HepG2 (cell line): ENCODE data around the gene PTCD1. TPM values are rescaled to one million over a fixed set of nuclear protein-coding genes. Genes with fewer than 3 reads are reported as not detected.

ENCODE experiments used
- AKAP8 ChIP-seq: sonication (generic); formaldehyde crosslinking; IDR thresholded peaks from 2 replicates; pipeline ENCODE4 v1.5.1; 2020; ENCODE audit warnings: mild to moderate bottlenecking, missing genetic modification reagents
- ATF1 ChIP-seq: IDR thresholded peaks from 2 replicates; pipeline ENCODE4 v1.6.1; 2016; ENCODE audit warnings: mild to moderate bottlenecking, control low read depth
- BORCS8-MEF2B ChIP-seq: sonication (generic); formaldehyde crosslinking; IDR thresholded peaks from 2 replicates; pipeline ENCODE4 v1.8.0; 2022; ENCODE audit warnings: mild to moderate bottlenecking, missing genetic modification reagents
- CREB1 ChIP-seq, 2 experiments: fragments of 450-650 bp in 1 of 2; IDR thresholded peaks; 2 replicates each; pipeline ENCODE4 v1.6.1; 2016 to 2017; ENCODE audit warnings: control low read depth in 1 of 2, mild to moderate bottlenecking in 1 of 2, missing compliant biosample characterization in 1 of 2, missing genetic modification characterization in 1 of 2
- ELF4 ChIP-seq: sonication (generic); formaldehyde crosslinking; IDR thresholded peaks from 2 replicates; pipeline ENCODE4 v1.5.0; 2020; ENCODE audit warnings: missing genetic modification reagents, mild to moderate bottlenecking, moderate library complexity, borderline replicate concordance
- FOXP1 ChIP-seq, 2 experiments: fragments of 450-650 bp in 1 of 2; IDR thresholded peaks; 2 replicates each; pipeline ENCODE4 v1.6.1; 2017 to 2018; ENCODE audit warnings: antibody characterized with exemption in 1 of 2
- HNRNPL ChIP-seq: fragments of 200-400 bp; formaldehyde crosslinking; IDR thresholded peaks from 2 replicates; pipeline ENCODE4 v1.6.1; 2017; ENCODE audit warnings: mild to moderate bottlenecking, low read depth, low read length
- LRRFIP1 ChIP-seq: sonication (generic); formaldehyde crosslinking; conservative IDR thresholded peaks from 2 replicates; pipeline ENCODE4 v1.4.0; 2020; ENCODE audit warnings: missing genetic modification reagents
- PBX2 ChIP-seq: IDR thresholded peaks from 2 replicates; pipeline ENCODE4 v1.6.1; 2016; ENCODE audit warnings: control low read depth
- PLRG1 ChIP-seq: fragments of 450-650 bp; conservative IDR thresholded peaks from 2 replicates; pipeline ENCODE4 v1.6.1; 2016
- RNF219 ChIP-seq: sonication (generic); formaldehyde crosslinking; IDR thresholded peaks from 2 replicates; pipeline ENCODE4 v1.5.0; 2020; ENCODE audit warnings: mild to moderate bottlenecking, missing genetic modification reagents
- SPEN ChIP-seq: sonication (generic); formaldehyde crosslinking; IDR thresholded peaks from 2 replicates; pipeline ENCODE4 v1.5.1; 2020; ENCODE audit warnings: low read depth, mild to moderate bottlenecking, missing genetic modification reagents
- YEATS4 ChIP-seq: sonication (generic); formaldehyde crosslinking; IDR thresholded peaks from 2 replicates; pipeline ENCODE4 v1.4.0; 2020; ENCODE audit warnings: missing genetic modification reagents, borderline replicate concordance
- YY1 ChIP-seq: IDR thresholded peaks from 2 replicates; pipeline ENCODE4 v1.6.1; 2011; ENCODE audit warnings: low read length, low read depth, moderate library complexity, mild to moderate bottlenecking; ENCODE audit not compliant: insufficient read depth, insufficient replicate concordance
- ZNF230 ChIP-seq: sonication (generic); formaldehyde crosslinking; IDR thresholded peaks from 2 replicates; pipeline ENCODE4 v1.4.0; 2020; ENCODE audit warnings: mild to moderate bottlenecking, missing genetic modification reagents
- ZNF333 ChIP-seq: sonication (generic); formaldehyde crosslinking; IDR thresholded peaks from 2 replicates; pipeline ENCODE4 v1.4.0; 2020; ENCODE audit warnings: mild to moderate bottlenecking, missing genetic modification reagents, borderline replicate concordance
- ZNF431 ChIP-seq: sonication (generic); formaldehyde crosslinking; IDR thresholded peaks from 2 replicates; pipeline ENCODE4 v1.9.0; 2022; ENCODE audit warnings: missing genetic modification reagents, low read depth, mild to moderate bottlenecking, borderline replicate concordance
- ZNF616 ChIP-seq: sonication (generic); formaldehyde crosslinking; IDR thresholded peaks from 2 replicates; pipeline ENCODE4 v1.5.0; 2020; ENCODE audit warnings: low read depth, mild to moderate bottlenecking, missing genetic modification reagents
- ZNF629 ChIP-seq: sonication (generic); formaldehyde crosslinking; conservative IDR thresholded peaks from 2 replicates; pipeline ENCODE4 v1.5.0; 2020; ENCODE audit warnings: missing genetic modification reagents
- ZNF747 ChIP-seq: sonication (generic); formaldehyde crosslinking; IDR thresholded peaks from 2 replicates; pipeline ENCODE4 v1.8.1; 2023; ENCODE audit warnings: missing genetic modification reagents, mild to moderate bottlenecking, borderline replicate concordance
- ZSCAN25 ChIP-seq: sonication (generic); formaldehyde crosslinking; IDR thresholded peaks from 2 replicates; pipeline ENCODE4 v1.8.0; 2022; ENCODE audit warnings: mild to moderate bottlenecking, missing genetic modification reagents
- polyA plus RNA-seq, 8 experiments: library from polyadenylated mRNA; depleted of rRNA in 3 of 8; stranded (reverse) in 7 of 8; unstranded in 1 of 8; fragments of >200 nt; fragmentation: Illumina TruSeq in 4 of 8; extraction: Trizol in 4 of 8; gene quantifications; 2 replicates each; pipeline versions ENCODE4 v1.2.1 to v1.2.3, GENCODE V29; 2011 to 2016; ENCODE audit warnings: low read depth in 4 of 8, missing spikeins in 1 of 8, mixed read lengths in 1 of 8; ENCODE audit not compliant: insufficient read depth in 1 of 8
- total RNA-seq, 5 experiments: library from RNA; depleted of rRNA; stranded (reverse); fragments of >200 nt; fragmentation: Illumina TruSeq; extraction: Trizol; gene quantifications; 2 replicates each; pipeline ENCODE4 v1.2.3, GENCODE V29; 2016; ENCODE audit warnings: low read depth in 1 of 5
- TF ChIP-seq, protein P1 (sequence below): sonication (generic); formaldehyde crosslinking; IDR thresholded peaks from 2 replicates; pipeline ENCODE4 v1.4.0; 2020; ENCODE audit warnings: missing genetic modification reagents, borderline replicate concordance

PTCD1 gene
- total and polyA plus RNA-seq, 2 of the 13 experiments (the other 11 are each of a cell fraction or from before 2014, with no cell fraction given) = 3.0 to 8.4 TPM

DNA sequence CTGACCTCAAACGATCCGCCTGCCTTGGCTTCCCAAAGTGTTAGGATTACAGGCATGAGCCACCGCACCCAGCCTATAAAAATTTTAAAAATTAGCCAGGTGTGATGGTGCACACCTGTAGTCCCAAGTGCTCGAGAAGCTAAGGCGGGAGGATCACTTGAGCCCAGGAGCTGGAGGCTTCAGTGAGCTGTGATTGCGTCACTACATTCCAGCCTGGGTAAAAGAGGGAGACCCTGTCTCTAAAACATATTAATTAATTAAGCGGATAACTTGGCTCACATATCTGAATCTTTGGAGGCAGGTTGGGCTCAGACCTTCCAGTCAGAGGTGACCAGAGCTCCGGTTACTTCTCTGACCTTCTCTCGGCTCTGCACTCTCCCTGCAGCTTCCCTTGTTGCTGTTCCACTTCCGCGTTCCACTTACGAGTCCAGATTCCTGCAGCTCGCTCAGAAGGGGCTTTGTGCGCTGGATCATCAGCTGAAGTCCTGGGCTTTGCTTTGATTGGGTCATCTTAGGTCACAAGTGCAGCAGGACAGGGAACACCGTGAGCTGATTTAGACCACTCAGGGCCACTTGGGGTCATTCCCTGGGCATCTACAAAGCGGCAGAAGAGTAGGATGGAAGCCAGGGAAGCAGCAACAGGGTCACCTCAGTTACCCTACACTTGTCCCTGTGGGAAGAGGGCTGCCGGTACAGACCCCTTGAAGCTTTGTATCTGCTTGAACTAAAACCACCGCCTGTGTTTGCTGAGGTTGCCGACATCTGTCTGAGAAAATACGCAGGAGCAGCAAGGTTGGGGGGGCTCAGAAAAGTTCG, 66.1 kb downstream of the PTCD1 start (continued):
- no peak for TF ChIP-seq ZNF629
- no peak for TF ChIP-seq AKAP8 (CRISPR knock-in tag)
- TF ChIP-seq ELF4 (CRISPR knock-in tag) = peak; percentile 99
- peak; percentile 47; the same call in 1 of the 2 replicates for TF ChIP-seq ZNF747 (CRISPR knock-in tag)
- no peak for TF ChIP-seq ZNF230 (CRISPR knock-in tag)
- TF ChIP-seq HNRNPL = no peak
- TF ChIP-seq ZSCAN25 (CRISPR knock-in tag) = peak; percentile 64; the same call in 1 of the 2 replicates
- 0 out of 2 replicates have a peak, but pooled peaks have one; percentile 14 for TF ChIP-seq CREB1 (IDR thresholded peaks at IDR 0.05)
- TF ChIP-seq CREB1 (CRISPR knock-in tag; IDR thresholded peaks at IDR 0.05) = peak; percentile 65; the same call in 1 of the 2 replicates
- no peak for TF ChIP-seq RNF219 (CRISPR knock-in tag)
- TF ChIP-seq BORCS8-MEF2B (CRISPR knock-in tag) = no peak
- no peak for TF ChIP-seq PBX2 (CRISPR knock-in tag)
- TF ChIP-seq PLRG1 = no peak
- 0 out of 2 replicates have a peak, but pooled peaks have one; percentile 53 for TF ChIP-seq ATF1 (CRISPR knock-in tag)
- TF ChIP-seq, protein P1, sequence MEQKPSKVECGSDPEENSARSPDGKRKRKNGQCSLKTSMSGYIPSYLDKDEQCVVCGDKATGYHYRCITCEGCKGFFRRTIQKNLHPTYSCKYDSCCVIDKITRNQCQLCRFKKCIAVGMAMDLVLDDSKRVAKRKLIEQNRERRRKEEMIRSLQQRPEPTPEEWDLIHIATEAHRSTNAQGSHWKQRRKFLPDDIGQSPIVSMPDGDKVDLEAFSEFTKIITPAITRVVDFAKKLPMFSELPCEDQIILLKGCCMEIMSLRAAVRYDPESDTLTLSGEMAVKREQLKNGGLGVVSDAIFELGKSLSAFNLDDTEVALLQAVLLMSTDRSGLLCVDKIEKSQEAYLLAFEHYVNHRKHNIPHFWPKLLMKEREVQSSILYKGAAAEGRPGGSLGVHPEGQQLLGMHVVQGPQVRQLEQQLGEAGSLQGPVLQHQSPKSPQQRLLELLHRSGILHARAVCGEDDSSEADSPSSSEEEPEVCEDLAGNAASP (CRISPR knock-in tag) = peak; percentile 100
- no peak for TF ChIP-seq ZNF616
- no peak for TF ChIP-seq YY1
- TF ChIP-seq LRRFIP1 (CRISPR knock-in tag) = no peak
- no peak for TF ChIP-seq YEATS4 (CRISPR knock-in tag)
- no peak for TF ChIP-seq ZNF431 (CRISPR knock-in tag)
- no peak for TF ChIP-seq FOXP1 (IDR thresholded peaks at IDR 0.05)
- no peak for TF ChIP-seq FOXP1 (CRISPR knock-in tag; IDR thresholded peaks at IDR 0.05)
- TF ChIP-seq SPEN (CRISPR knock-in tag) = peak; percentile 58; the same call in 1 of the 2 replicates
- TF ChIP-seq ZNF333 (CRISPR knock-in tag) = 0 out of 2 replicates have a peak, but pooled peaks have one; percentile 15
